ENCODE data around the gene MKLN1.
"Not testable (repeated sequence)": the region's sequence is repeated elsewhere in the genome, so short reads cannot be mapped to it uniquely, and the experiment has no call there.

Gene MKLN1

GRCh38 chr7:131506597-131506996 lies 178.9 kb downstream of the MKLN1 start:
- no peak for DNase-seq (ENCODE audit: low read depth)

DNA sequence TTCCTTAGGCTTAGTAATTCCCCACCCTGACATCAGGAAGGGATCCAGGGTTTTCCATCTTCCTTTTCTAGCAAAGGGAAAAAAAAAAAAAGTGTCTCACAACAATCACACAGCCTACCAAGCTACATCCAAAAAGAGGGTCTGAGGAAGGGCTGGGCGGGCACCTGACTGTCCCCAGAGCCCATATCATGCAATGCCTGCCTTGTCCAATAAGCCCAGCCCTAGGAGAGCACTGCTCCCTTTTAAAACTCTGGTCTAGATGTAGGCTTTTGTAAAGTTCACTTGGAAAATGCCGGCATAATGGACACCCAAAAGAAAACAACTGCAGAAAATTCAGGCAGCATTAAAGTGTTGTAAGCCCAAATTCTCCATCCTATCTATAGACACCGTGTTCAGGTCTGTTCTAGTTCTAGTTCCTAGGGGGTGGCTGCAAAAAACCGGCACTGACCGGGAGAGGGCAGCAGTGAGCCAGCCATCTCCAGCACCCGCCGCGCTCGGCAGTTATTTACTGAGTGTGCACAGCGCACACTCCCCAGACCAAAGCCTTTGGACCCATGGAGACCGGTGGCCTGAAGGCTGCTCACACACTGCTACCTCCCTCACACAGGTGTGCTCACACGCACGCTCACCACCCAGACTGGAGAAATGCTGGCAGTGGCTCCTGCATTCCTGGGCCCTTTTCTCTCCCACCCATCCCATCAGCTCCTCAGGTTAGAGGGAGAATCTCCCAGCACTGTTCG lies 180.1 kb downstream of the MKLN1 start:
- no peak for DNase-seq (ENCODE audit: low read depth)
- H3K4me3 ChIP-seq (ENCODE audit: low read depth, low read length) = no peak overlapping the region

More at GRCh38 chr7:131506597-131506996, 178.9 kb downstream of the MKLN1 start:
- H3K4me3 ChIP-seq (ENCODE audit: low read depth, low read length) = no peak overlapping the region

GRCh38 chr7:131508754-131509486 lies 181.2 kb downstream of the MKLN1 start:
- DNase-seq (ENCODE audit: low read depth) = no peak
- no peak overlapping the region for H3K4me3 ChIP-seq (ENCODE audit: low read depth, low read length)

DNA sequence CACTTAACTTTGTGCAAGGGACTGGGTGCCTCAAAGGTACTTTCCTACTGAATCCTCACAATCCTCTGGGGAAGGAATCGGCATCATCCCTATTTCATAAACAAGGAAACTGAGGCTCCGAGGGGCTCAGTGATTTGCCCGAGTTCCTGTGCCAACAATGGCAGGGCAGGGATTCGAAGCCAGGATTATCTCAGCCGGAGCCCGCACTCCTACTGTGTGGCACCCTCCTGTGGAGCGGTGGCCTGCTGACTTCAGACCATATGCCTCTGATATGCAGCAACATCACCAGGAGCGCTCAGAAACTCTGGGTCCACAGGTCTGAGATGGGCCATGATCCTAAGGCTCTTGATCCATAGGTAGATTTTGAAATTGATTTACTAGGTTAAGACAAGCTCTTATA lies 182.1 kb downstream of the MKLN1 start:
- no peak overlapping the region for H3K4me3 ChIP-seq (ENCODE audit: low read depth, low read length)
- no peak for DNase-seq (ENCODE audit: low read depth)

- no peak for DNase-seq (ENCODE audit: low read depth)
- H3K4me3 ChIP-seq (ENCODE audit: low read depth, low read length) = no peak overlapping the region
Observed at GRCh38 chr7:131511071-131511470, 183.4 kb downstream of the MKLN1 start.

- H3K4me3 ChIP-seq (ENCODE audit: low read depth, low read length) = no peak overlapping the region
- no peak for DNase-seq (ENCODE audit: low read depth)
Observed at GRCh38 chr7:131511774-131512535, 184.3 kb downstream of the MKLN1 start.

GRCh38 chr7:131513245-131514061 lies 185.8 kb downstream of the MKLN1 start:
- H3K4me3 ChIP-seq (ENCODE audit: low read depth, low read length) = no peak overlapping the region
- peak; percentile 43 for DNase-seq (ENCODE audit: low read depth)

DNA sequence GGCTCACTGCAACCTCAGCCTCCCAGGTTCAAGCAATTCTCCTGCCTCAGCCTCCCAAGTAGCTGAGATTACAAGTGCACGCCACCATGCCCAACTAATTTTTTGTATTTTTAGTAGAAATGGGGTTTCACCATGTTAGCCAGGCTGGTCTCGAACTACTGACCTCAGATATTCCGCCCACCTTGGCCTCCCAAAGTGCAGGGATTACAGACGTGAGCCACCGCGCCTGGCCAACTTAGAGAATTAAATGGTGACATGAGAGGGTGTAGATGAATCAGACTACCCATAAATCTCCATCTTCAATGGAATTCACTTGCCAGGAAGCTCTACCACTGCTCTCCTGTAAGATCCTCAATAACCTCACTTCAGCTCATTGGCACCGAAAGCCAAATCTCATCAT lies 187.8 kb downstream of the MKLN1 start:
- DNase-seq (ENCODE audit: low read depth); H3K4me3 ChIP-seq (ENCODE audit: low read depth, low read length): not testable (repeated sequence)

DNA sequence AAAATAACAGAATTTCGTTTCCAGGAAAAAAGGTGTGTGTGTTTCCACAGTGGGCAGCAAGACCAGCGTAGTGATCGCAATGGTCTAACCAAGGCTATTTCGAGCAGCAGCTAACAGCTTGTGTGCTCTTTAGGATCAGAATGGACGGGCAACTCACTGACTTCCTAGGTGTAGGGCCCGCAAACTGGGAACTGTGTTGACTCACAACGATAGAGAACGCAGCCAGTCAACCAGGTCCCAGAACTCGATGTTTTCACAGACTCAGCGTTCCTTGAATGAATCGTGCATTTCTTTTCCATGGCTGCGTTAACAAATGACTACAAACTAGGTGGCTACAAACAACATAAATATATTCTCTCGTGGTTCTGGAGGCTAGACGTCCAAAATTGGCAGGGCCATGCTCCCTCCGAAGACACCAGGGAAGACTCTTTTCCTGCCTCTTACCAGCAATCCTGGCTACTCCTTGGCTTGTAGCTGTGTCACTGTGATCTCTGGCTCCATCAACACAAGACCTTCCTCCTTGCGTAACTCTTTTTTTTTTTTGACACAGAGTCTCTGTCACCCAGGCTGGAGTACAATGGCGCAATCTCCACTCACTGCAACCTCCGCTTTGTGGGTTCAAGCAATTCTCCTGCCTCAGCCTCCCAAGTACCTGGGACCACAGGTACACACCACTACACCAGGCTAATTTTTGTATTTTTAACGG lies 189.7 kb downstream of the MKLN1 start:
- no peak overlapping the region for H3K4me3 ChIP-seq (ENCODE audit: low read depth, low read length)
- no peak for DNase-seq (ENCODE audit: low read depth)

DNA sequence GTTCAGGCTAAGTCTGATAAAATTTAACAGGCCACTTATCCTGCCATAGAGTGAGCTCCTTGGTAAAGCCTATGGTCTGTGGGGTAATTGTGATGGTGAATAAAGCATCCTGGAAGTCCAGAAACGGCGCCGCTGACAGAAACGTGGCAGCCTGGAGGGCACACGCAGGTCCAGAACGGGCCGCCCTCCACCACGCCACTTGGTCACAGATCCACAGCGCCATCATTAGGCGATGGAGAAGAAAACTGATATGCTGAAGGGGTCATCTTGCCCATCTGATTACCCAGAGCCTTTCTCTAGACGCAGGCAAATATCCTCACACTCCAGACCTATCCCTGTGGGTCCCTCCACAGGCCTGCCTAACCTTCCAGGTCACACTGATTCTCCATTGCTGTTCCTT lies 190.9 kb downstream of the MKLN1 start:
- DNase-seq (ENCODE audit: low read depth) = no peak
- H3K4me3 ChIP-seq (ENCODE audit: low read depth, low read length) = no peak overlapping the region

DNA sequence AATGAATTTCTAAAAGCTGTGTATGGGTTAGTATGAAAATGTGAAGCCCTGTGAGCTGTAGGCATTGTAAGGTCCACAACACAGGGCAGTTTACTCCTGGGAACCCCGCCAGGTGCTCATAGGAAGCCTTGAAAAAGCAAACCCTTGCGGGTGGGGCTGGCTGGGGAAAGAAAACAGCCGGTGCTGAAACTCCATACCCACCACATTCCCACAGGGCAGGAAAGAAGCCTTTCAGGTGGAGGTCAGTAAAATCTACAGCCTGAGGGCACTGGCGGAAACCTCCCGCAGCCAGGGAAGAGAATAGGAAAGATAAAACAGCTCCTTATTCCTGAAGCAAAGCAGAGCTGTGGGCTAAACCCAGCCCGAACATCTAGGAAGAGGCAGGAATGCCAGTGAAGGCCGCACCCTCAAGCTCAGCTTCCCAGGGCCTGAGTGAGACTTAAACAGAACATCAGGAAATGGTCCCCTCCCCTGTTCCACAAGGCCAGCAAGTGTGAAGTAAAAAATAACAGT lies 194.0 kb downstream of the MKLN1 start:
- no peak for DNase-seq (ENCODE audit: low read depth)
- no peak overlapping the region for H3K4me3 ChIP-seq (ENCODE audit: low read depth, low read length)

DNA sequence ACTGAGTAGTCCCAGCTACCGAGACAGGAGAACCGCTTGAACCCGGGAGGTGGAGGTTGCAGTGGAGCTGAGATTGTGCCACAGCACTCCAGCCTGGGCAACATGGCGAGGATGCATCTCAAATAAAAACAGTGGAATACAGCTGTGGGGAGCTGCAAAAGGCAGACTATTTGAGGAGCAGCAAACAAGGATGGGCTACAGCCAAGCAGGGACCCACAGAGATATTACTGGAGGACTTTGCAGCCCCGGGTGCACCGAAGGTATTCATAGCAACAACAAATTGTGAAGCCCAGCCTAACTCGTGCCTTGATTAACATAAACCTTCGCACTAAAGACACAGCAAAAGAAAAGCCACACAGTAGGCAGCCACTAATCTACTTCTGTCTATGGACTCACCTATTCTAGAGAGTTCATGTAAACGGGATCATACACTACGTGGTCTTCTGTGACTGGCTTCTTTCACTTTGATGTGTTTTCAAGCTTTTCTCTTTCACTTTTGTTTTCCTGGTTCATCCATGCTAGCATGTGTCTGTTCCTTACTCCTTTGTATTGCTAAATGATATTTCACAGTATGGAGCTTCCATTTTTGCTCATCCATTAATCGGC lies 194.8 kb downstream of the MKLN1 start:
- DNase-seq (ENCODE audit: low read depth) = no peak
- H3K4me3 ChIP-seq (ENCODE audit: low read depth, low read length) = no peak overlapping the region

GRCh38 chr7:131524115-131524514 lies 196.4 kb downstream of the MKLN1 start:
- DNase-seq (ENCODE audit: low read depth) = no peak
- H3K4me3 ChIP-seq (ENCODE audit: low read depth, low read length) = no peak overlapping the region

DNA sequence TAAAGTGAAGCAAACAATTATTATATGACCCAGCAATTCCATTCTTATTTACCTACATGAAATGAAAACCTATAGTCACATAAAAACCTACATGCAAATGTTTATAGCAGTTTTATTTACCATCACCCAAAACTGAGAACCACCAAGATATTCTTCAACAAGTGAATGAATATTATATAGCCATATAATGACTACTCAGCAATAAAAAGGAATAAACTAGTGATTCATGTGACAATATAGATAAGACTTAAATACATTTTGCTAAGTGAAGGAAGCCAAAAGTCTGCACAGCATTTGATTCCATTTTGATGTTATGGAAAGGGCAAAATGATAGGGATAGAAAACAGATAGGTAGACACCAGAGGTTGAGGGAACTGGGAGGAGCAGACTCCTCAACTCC lies 197.0 kb downstream of the MKLN1 start:
- H3K4me3 ChIP-seq (ENCODE audit: low read depth, low read length) = no peak overlapping the region
- DNase-seq (ENCODE audit: low read depth) = no peak

DNA sequence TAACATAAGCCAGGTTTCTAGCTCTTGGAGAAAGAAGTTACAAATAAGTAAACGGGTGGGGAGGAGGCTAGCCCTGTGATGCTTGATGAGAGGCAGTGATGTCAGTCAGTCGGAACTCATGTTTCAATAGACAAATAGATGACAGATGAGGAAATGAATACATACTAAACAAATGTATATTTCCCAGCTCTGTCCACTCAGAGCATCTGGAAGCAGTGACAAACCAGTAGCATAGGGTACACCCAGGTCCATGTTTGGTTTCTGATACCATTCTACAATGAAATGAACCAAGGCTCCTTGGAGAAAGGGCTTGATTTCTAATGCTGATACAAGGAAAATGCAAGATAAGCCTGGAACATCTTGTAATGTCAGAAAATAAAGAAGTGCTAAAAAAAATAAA lies 198.1 kb downstream of the MKLN1 start:
- DNase-seq (ENCODE audit: low read depth) = no peak
- no peak overlapping the region for H3K4me3 ChIP-seq (ENCODE audit: low read depth, low read length)

DNA sequence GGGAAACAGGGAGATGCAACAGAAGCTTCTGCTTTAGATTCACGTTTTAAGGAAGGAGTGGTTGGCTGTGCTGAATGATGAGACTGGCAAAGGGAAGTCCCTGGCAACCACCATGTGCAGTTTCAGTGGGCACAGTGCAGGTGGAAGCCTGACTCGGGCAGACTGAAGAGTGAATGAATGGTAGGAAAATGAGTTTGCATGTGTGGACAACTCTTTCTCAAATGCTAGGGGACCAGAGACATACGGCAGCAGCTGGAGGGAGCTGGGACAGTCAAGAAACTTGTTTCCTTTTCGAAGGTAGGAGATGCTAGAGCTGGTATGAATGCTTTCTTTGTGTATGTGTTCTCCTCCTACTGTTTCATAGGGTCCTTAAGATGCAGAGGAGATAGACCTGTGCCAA lies 199.8 kb downstream of the MKLN1 start:
- H3K4me3 ChIP-seq (ENCODE audit: low read depth, low read length) = no peak overlapping the region
- DNase-seq (ENCODE audit: low read depth) = no peak

DNA sequence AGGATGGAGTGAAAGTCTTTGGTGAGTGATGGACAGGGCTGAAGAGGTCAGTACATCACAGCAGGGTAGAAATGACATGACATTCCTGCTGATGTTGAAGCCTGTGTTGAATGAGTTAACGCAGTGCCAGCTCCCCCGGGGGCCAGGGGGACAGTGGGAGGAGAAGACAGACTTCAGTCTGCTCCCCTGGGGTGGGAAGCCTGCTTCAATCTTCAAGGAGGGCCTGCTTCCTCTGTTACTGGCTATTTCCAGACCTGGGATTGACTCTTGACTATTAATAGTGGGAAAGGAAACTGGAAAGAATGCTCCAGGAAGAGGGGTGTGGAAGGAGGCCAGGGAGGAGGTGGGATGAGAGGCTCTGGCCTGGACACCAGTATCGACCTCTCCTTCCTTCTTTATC lies 201.5 kb downstream of the MKLN1 start:
- DNase-seq (ENCODE audit: low read depth) = no peak
- H3K4me3 ChIP-seq (ENCODE audit: low read depth, low read length) = no peak overlapping the region

- no peak overlapping the region for H3K4me3 ChIP-seq (ENCODE audit: low read depth, low read length)
- no peak for DNase-seq (ENCODE audit: low read depth)
Observed at GRCh38 chr7:131529617-131530016, 201.9 kb downstream of the MKLN1 start.
